HCT116 (cell line): ENCODE data around the gene LNPEP. TPM values are rescaled to one million over a fixed set of nuclear protein-coding genes. Genes with fewer than 3 reads are reported as not detected.

ENCODE experiments used
- ATAC-seq: fragments of 200-7000 bp; cut with Tn5 transposase; 2 replicates; pipeline ENCODE4 v1.9.1; 2020; ENCODE audit warnings: mild to moderate bottlenecking, moderate library complexity
- BruUV-seq: library from RNA; stranded (reverse); fragments of 400-500 nt; replicated peaks from 2 replicates; lab custom pipeline; 2021; lab: Mats Ljungman, UMichigan
- CTCF ChIA-PET: fragments of 300-600 bp; sonication (Branson Sonifier 250); formaldehyde crosslinking; loops from one replicate; lab custom pipeline; 2021; ENCODE audit warnings: antibody characterized with exemption; lab: Charles Lee
- POLR2A ChIA-PET: fragments of 300-600, 350-600 bp; sonication (Branson Sonifier 250); formaldehyde crosslinking; loops from one replicate; lab custom pipeline; 2021; ENCODE audit warnings: antibody characterized with exemption; lab: Charles Lee
- RAD21 ChIA-PET, 2 experiments: fragments of 300-600 bp; sonication (Branson Sonifier 250); formaldehyde crosslinking; loops; one replicate each; lab custom pipeline; 2023; ENCODE audit warnings: low total read pairs in 2 of 2; ENCODE audit not compliant: uncharacterized antibody in 2 of 2, unreplicated experiment in 2 of 2, low non-redundant PET in 1 of 2; lab: Charles Lee
- DNase-seq: peaks from one replicate; pipeline ENCODE4 v3.0.0-alpha.2; 2010; ENCODE audit warnings: low read depth, low spot score
- H2AFZ ChIP-seq: fragments of 200-600 bp; shearing (Covaris generic), sonication (generic); 2 replicates; pipeline ENCODE4 v1.6.1; 2017; ENCODE audit warnings: low read depth, mixed run types, mixed read lengths, antibody characterized with exemption, low read length; ENCODE audit not compliant: poor library complexity, severe bottlenecking
- H3K27ac ChIP-seq: 2 replicates; pipeline ENCODE4 v1.5.1; 2012; ENCODE audit warnings: low read depth, low read length
- H3K27me3 ChIP-seq: fragments of 200-600 bp; sonication (generic); 2 replicates; pipeline ENCODE4 v1.6.1; 2016; ENCODE audit warnings: mixed run types, low read length, mixed read lengths; ENCODE audit not compliant: insufficient read depth
- H3K36me3 ChIP-seq, 2 experiments: fragments of 200-500 bp in 1 of 2; fragments of 200-600 bp in 1 of 2; sonication (Bioruptor generic) in 1 of 2; sonication (generic) in 1 of 2; 2 replicates each; pipeline versions ENCODE4 v1.5.1 to v1.6.1; 2014 to 2016; ENCODE audit warnings: low read length in 2 of 2, inconsistent platforms in 1 of 2, mixed read lengths in 1 of 2, mixed run types in 1 of 2; ENCODE audit not compliant: insufficient read depth in 2 of 2, control insufficient read depth in 1 of 2
- H3K4me1 ChIP-seq, 2 experiments: fragments of 200-600 bp in 1 of 2; sonication (generic) in 1 of 2; 2 replicates each; pipeline versions ENCODE4 v1.5.1 to v1.6.1; 2012 to 2017; ENCODE audit warnings: low read length in 2 of 2, inconsistent platforms in 1 of 2, mild to moderate bottlenecking in 1 of 2, mixed read lengths in 1 of 2, mixed run types in 1 of 2, moderate library complexity in 1 of 2; ENCODE audit not compliant: insufficient read depth in 2 of 2, control insufficient read depth in 1 of 2
- H3K4me2 ChIP-seq: fragments of 200-600 bp; sonication (generic); 2 replicates; pipeline ENCODE4 v1.6.1; 2017; ENCODE audit warnings: mixed run types, low read length, mixed read lengths
- H3K4me3 ChIP-seq, 2 experiments: fragments of 200-600 bp in 1 of 2; sonication (generic) in 1 of 2; replicated peaks in 1 of 2; 2 replicates each; pipeline ENCODE4 v1.5.1; 2011 to 2016; ENCODE audit warnings: low read length in 2 of 2, control low read depth in 1 of 2, low read depth in 1 of 2, mild to moderate bottlenecking in 1 of 2, mixed read lengths in 1 of 2, mixed run types in 1 of 2
- H3K79me2 ChIP-seq: fragments of 200-600 bp; sonication (generic); 2 replicates; pipeline ENCODE4 v1.6.1; 2017; ENCODE audit warnings: mild to moderate bottlenecking, mixed run types, low read length, moderate library complexity, mixed read lengths; ENCODE audit not compliant: insufficient read depth
- H3K9ac ChIP-seq: fragments of 200-600 bp; sonication (generic); 2 replicates; pipeline ENCODE4 v1.6.1; 2016; ENCODE audit warnings: low read length, mixed read lengths
- H3K9me2 ChIP-seq: fragments of 200-600 bp; sonication (generic), shearing (Covaris generic); 2 replicates; pipeline ENCODE4 v1.6.1; 2017; ENCODE audit warnings: mixed run types, mild to moderate bottlenecking, moderate library complexity; ENCODE audit not compliant: insufficient read depth
- H3K9me3 ChIP-seq, 2 experiments: fragments of 200-500 bp in 1 of 2; fragments of 200-600 bp in 1 of 2; sonication (Bioruptor generic) in 1 of 2; sonication (generic) in 1 of 2; 2 replicates each; pipeline ENCODE4 v1.6.1; 2014 to 2017; ENCODE audit warnings: low read length in 2 of 2, mixed read lengths in 2 of 2, inconsistent platforms in 1 of 2, low read depth in 1 of 2, mild to moderate bottlenecking in 1 of 2, mixed run types in 1 of 2, moderate library complexity in 1 of 2; ENCODE audit not compliant: control insufficient read depth in 1 of 2, insufficient read depth in 1 of 2
- H4K20me1 ChIP-seq: fragments of 200-600 bp; sonication (generic), shearing (Covaris generic); 2 replicates; pipeline ENCODE4 v1.6.1; 2017; ENCODE audit warnings: mixed run types, mild to moderate bottlenecking, moderate library complexity; ENCODE audit not compliant: insufficient read depth
- TCF7L2 ChIP-seq: IDR thresholded peaks from 2 replicates; pipeline ENCODE4 v1.7.0; 2011; ENCODE audit warnings: borderline replicate concordance, inconsistent platforms; ENCODE audit not compliant: insufficient read depth, insufficient read length; ENCODE audit errors: extremely low read depth
- YY1 ChIP-seq: IDR thresholded peaks from 2 replicates; pipeline ENCODE4 v1.6.1; 2011; ENCODE audit warnings: low read length, low read depth, moderate library complexity, mild to moderate bottlenecking; ENCODE audit not compliant: insufficient replicate concordance; ENCODE audit errors: extremely low read depth
- intact Hi-C: fragments of 100-400 bp; cut with micrococcal nuclease; formaldehyde crosslinking; loops from 2 replicates; pipeline ENCODE4 v1.10.0; 2022
- total RNA-seq: library from RNA; stranded (reverse); gene quantifications from one replicate; pipeline ENCODE4 v1.2.1, GENCODE V29; 2021; ENCODE audit not compliant: unreplicated experiment
- TF ChIP-seq, protein P1 (sequence below): IDR thresholded peaks from 2 replicates; pipeline ENCODE4 v1.6.1; 2012

Gene LNPEP
- total RNA-seq, 1 experiment from 2014 or later, result 14.9 TPM

DNA sequence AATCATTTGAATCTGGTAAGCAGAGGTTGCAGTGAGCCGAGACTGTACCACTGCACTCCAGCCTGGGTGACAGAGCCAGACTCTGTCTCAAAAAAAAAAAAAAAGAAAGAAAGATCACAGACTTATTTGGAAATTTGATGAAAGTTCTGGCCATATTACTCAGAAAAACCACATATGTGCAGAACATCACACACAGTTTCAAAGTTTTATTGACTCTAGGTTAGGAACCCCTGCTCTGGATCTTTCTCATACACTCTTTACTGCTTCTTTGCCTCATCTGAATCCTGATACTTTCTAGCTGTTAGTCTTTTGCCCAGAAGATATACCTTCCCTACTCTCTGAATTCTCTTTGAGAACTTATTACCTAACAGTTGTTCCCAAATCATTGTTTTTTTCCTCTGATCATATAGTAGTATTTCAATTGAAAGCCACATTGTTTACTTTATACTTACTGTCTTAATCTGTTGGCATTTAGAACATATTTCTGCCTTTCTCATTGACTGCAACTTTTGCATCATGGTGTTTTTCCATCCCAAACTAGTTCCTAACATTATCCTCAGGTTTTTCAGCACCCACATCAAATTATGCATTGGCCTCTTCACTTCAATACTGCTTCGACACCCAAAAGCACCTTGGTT, 68.7 kb downstream of the LNPEP start:
- Histone ChIP-seq H3K9me3 (no peaks in the 10 kb centered on the region), H3K27me3 (no peaks in the 10 kb centered on the region), H3K9ac (no peak overlapping the region), H3K4me1 (no peaks in the 10 kb centered on the region), H3K79me2 (no peaks in the 10 kb centered on the region), H3K36me3 (no peaks in the 10 kb centered on the region; a peak in 1 of 4 replicates), H3K9me2 (no peaks in the 10 kb centered on the region), H4K20me1 (no peaks in the 10 kb centered on the region), H3K27ac (no peak overlapping the region), H3K4me3 (no peak overlapping the region), H3K4me2 (no peak overlapping the region), H2AFZ (no peak overlapping the region)
- POLR2A ChIA-PET, result no interaction called here
- intact Hi-C loops, result no loop called here
- CTCF ChIA-PET, result no interaction called here
- DNase-seq (no peak), ATAC-seq (no peak)
- BruUV-seq, result no TSS peak
- RAD21 ChIA-PET, result no interaction called here
- TF ChIP-seq, protein P1, sequence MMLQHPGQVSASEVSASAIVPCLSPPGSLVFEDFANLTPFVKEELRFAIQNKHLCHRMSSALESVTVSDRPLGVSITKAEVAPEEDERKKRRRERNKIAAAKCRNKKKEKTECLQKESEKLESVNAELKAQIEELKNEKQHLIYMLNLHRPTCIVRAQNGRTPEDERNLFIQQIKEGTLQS, result no peak

DNA sequence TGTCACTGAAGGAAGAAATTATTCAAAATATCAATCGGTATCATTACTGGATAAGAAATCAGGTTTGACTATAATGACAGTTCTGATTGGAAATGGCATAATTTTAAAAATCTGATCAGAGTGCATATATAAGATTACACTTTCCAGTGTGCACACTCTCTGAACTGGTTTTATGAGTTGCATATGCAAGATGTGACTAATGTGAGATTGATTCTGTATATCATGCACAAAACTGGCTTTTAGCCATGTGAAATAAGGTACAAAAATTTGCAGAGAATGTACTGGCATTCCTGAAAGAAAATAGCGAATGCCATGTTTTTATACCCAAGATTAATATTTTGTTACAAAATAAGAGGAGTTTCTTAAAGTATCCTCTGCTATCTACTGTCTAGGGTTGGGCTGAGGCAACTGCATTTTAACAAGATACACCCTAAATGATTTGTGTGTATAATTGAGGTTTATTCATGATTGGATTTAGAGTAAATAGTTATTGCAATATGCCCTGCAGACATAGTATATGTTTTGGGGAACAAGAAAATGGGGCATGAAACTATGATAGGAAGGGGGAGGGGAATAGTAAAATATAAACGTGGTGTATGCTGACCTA, 70.7 kb downstream of the LNPEP start:
- ATAC-seq (no peak), DNase-seq (no peak)
- intact Hi-C loops, result no loop called here
- ChIA-PET RAD21 (no interaction called here), POLR2A (no interaction called here), CTCF (interaction anchor here (2.2 kb wide), 1 partner anchor 9 kb away, joined by 4 read pairs; no protein-coding TSS in a partner anchor)
- Histone ChIP-seq H2AFZ (no peak overlapping the region), H3K4me2 (no peak overlapping the region), H3K9me2 (no peaks in the 10 kb centered on the region), H3K27ac (no peak overlapping the region), H3K4me3 (no peak overlapping the region), H3K4me1 (no peaks in the 10 kb centered on the region), H3K36me3 (no peaks in the 10 kb centered on the region; a peak in 1 of 4 replicates), H3K9me3 (no peaks in the 10 kb centered on the region), H3K27me3 (no peaks in the 10 kb centered on the region), H3K79me2 (no peaks in the 10 kb centered on the region), H3K9ac (no peak overlapping the region), H4K20me1 (no peaks in the 10 kb centered on the region)
- BruUV-seq, result no TSS peak
- TF ChIP-seq TCF7L2, result no peak
- TF ChIP-seq YY1, result no peak
